PC-9 (cell line): ENCODE results near the gene CASQ1. TPM values are rescaled to one million over a fixed set of nuclear protein-coding genes. Genes with fewer than 3 reads are reported as not detected.

Experiments
- BruUV-seq: library from RNA; stranded (reverse); fragments of 400-500 nt; replicated peaks from 2 replicates; lab custom pipeline; 2021; lab: Mats Ljungman, UMichigan
- CTCF ChIA-PET: fragments of 300-600 bp; sonication (Branson Sonifier 250); formaldehyde crosslinking; loops from one replicate; lab custom pipeline; 2022; ENCODE audit warnings: antibody characterized with exemption; lab: Charles Lee
- POLR2A ChIA-PET: fragments of 300-600 bp; sonication (Branson Sonifier 250); formaldehyde crosslinking; loops from one replicate; lab custom pipeline; 2022; ENCODE audit warnings: antibody characterized with exemption; ENCODE audit not compliant: unreplicated experiment; lab: Charles Lee
- DNase-seq, 2 experiments: peaks; one replicate each; pipeline versions ENCODE4 v3.0.0 to v3.0.0-alpha.2; 2015 to 2022; ENCODE audit warnings: mixed read lengths in 1 of 2
- H2AFZ ChIP-seq: fragments of 200-600 bp; sonication (generic); 2 replicates; pipeline ENCODE4 v1.8.1; 2017; ENCODE audit warnings: antibody characterized with exemption
- H3F3A ChIP-seq: fragments of 200-600 bp; sonication (generic); 2 replicates; pipeline ENCODE4 v1.8.1; 2017; ENCODE audit warnings: antibody characterized with exemption, mild to moderate bottlenecking, low read depth; ENCODE audit not compliant: insufficient read depth
- H3K27ac ChIP-seq: fragments of 200-600 bp; sonication (generic); 2 replicates; pipeline ENCODE4 v1.6.1; 2016; ENCODE audit warnings: mixed run types
- H3K27me3 ChIP-seq: fragments of 200-600 bp; sonication (generic); 2 replicates; pipeline ENCODE4 v1.6.1; 2016; ENCODE audit warnings: low read depth, mixed run types; ENCODE audit not compliant: insufficient read depth
- H3K36me3 ChIP-seq: fragments of 200-600 bp; sonication (generic); 2 replicates; pipeline ENCODE4 v1.6.1; 2016; ENCODE audit warnings: low read depth, mixed run types
- H3K4me1 ChIP-seq: fragments of 200-600 bp; sonication (generic); replicated peaks from 2 replicates; pipeline ENCODE4 v1.6.1; 2016; ENCODE audit warnings: mixed run types; ENCODE audit not compliant: insufficient read depth
- H3K4me2 ChIP-seq: fragments of 200-600 bp; sonication (generic); 2 replicates; pipeline ENCODE4 v1.6.1; 2017; ENCODE audit warnings: mixed run types
- H3K4me3 ChIP-seq: fragments of 200-600 bp; sonication (generic); 2 replicates; pipeline ENCODE4 v1.6.1; 2016; ENCODE audit warnings: mixed run types
- H3K79me2 ChIP-seq: fragments of 200-600 bp; sonication (generic); 2 replicates; pipeline ENCODE4 v1.6.1; 2017; ENCODE audit warnings: low read depth, mixed run types
- H3K9me2 ChIP-seq: fragments of 200-600 bp; sonication (generic); 2 replicates; pipeline ENCODE4 v1.8.1; 2017; ENCODE audit warnings: mild to moderate bottlenecking; ENCODE audit not compliant: insufficient read depth
- H3K9me3 ChIP-seq: fragments of 200-600 bp; sonication (generic); 2 replicates; pipeline ENCODE4 v1.8.1; 2016; ENCODE audit warnings: low read depth; ENCODE audit not compliant: insufficient read depth
- H4K20me1 ChIP-seq: fragments of 200-600 bp; sonication (generic); 2 replicates; pipeline ENCODE4 v1.8.1; 2017; ENCODE audit not compliant: insufficient read depth
- EZH2 ChIP-seq: fragments of 200-600 bp; sonication (generic); IDR thresholded peaks from 2 replicates; pipeline ENCODE4 v1.8.0; 2017; ENCODE audit warnings: antibody characterized with exemption, low read depth
- intact Hi-C: fragments of 100-400 bp; cut with micrococcal nuclease; formaldehyde crosslinking; loops from one replicate; pipeline ENCODE4 v1.10.0; 2022; ENCODE audit not compliant: unreplicated experiment
- total RNA-seq: library from RNA; stranded (reverse); gene quantifications from 2 replicates; pipeline ENCODE4 v1.2.3, GENCODE V29; 2021
- TF ChIP-seq, protein P1 (sequence below): fragments of 200-600 bp; sonication (generic); conservative IDR thresholded peaks from 2 replicates; pipeline ENCODE4 v1.6.1; 2017; ENCODE audit warnings: mixed run types, antibody characterized with exemption, mild to moderate bottlenecking, moderate library complexity

The CASQ1 gene
- total RNA-seq, 1 experiment from 2014 or later: not detected

DNA sequence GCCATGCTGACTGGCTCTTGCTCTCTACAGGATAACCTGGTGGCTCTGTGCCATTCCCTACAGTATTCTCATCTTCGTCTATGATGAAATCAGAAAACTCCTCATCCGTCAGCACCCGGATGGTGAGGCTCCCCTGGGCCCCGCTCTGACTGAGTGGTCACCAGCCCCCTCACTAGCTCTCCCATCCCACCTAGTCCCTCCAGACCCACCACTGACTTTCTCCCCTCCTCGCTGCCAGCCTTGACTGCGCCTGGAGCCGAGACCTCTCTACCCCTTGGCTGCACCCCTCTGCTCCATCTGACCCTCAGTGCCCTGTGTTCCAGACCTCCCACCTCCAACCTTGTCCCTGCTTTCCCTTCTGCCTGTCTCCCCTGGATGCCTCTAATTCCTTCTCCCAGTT, 4.1 kb upstream of the CASQ1 start:
- TF ChIP-seq, protein P1, sequence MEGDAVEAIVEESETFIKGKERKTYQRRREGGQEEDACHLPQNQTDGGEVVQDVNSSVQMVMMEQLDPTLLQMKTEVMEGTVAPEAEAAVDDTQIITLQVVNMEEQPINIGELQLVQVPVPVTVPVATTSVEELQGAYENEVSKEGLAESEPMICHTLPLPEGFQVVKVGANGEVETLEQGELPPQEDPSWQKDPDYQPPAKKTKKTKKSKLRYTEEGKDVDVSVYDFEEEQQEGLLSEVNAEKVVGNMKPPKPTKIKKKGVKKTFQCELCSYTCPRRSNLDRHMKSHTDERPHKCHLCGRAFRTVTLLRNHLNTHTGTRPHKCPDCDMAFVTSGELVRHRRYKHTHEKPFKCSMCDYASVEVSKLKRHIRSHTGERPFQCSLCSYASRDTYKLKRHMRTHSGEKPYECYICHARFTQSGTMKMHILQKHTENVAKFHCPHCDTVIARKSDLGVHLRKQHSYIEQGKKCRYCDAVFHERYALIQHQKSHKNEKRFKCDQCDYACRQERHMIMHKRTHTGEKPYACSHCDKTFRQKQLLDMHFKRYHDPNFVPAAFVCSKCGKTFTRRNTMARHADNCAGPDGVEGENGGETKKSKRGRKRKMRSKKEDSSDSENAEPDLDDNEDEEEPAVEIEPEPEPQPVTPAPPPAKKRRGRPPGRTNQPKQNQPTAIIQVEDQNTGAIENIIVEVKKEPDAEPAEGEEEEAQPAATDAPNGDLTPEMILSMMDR: no peak
- TF ChIP-seq EZH2: no peak
- Histone ChIP-seq H2AFZ (no peak overlapping the region), H3K9me3 (no peaks in the 10 kb centered on the region), H3K79me2 (no peaks in the 10 kb centered on the region), H3K4me3 (no peak overlapping the region), H4K20me1 (no peaks in the 10 kb centered on the region), H3K27ac (no peak overlapping the region), H3K27me3 (no peaks in the 10 kb centered on the region), H3K4me1 (no peaks in the 10 kb centered on the region), H3K9me2 (no peaks in the 10 kb centered on the region), H3K36me3 (no peaks in the 10 kb centered on the region), H3K4me2 (no peak overlapping the region), H3F3A (no peaks in the 10 kb centered on the region)
- POLR2A ChIA-PET: no interaction called here
- no peak for DNase-seq
- CTCF ChIA-PET: no interaction called here
- no TSS peak for BruUV-seq
- intact Hi-C loops: no loop called here

DNA sequence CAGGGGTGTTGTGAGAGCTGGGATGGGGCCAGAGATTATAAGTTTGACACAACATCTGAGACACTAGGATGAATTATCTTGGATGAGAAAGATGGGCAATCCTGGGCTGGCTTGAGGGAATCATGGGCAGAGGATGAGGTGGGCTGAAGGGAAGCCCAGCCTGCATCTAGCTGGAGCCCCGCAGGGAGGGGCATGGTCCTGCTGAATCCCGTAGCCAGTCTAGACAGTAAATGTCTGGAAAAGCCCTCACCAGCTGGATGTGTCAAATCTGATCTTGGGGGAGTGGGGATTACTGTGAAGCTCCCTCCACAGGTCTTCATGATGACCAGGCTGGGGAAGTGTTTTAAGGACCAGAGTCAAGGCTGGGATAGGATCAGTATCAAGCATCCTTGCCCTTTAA, 3.6 kb upstream of the CASQ1 start:
- H3K9me3 ChIP-seq: no peaks in the 10 kb centered on the region

DNA sequence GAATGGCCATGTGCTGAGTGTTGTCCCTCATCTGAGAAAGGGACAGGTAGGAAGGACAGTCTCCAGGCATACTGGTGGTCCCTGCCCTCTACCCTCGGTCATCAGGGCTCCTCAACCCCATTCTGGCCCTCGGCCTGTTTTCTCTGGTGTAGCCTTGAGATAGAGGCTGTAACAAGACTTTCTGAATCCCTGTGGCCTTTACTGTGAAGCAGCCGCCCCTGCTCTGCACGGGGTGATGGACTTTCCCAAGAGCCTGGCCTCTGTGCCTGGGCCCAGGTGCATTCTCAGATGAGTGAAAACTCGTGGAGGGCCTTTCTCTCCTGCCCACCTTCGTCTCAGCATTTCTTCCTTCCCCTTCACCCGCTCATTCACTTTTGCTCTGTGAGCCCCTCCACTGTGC, 3.0 kb upstream of the CASQ1 start:
- Histone ChIP-seq H2AFZ (no peak overlapping the region), H3K4me1 (no peaks in the 10 kb centered on the region), H3K27me3 (no peaks in the 10 kb centered on the region), H3K4me3 (no peak overlapping the region), H3K27ac (no peak overlapping the region), H3K9me2 (no peaks in the 10 kb centered on the region), H3F3A (no peaks in the 10 kb centered on the region), H3K79me2 (no peaks in the 10 kb centered on the region), H3K9me3 (no peaks in the 10 kb centered on the region), H3K4me2 (no peak overlapping the region), H4K20me1 (no peaks in the 10 kb centered on the region), H3K36me3 (no peaks in the 10 kb centered on the region)
- ChIA-PET POLR2A (no interaction called here), CTCF (no interaction called here)
- intact Hi-C loops: no loop called here
- TF ChIP-seq EZH2: no peak
- TF ChIP-seq, protein P1: no peak
- BruUV-seq: no TSS peak
- DNase-seq: no peak

More for the DNA sequence above, 3.6 kb upstream of the CASQ1 start:
- BruUV-seq: no TSS peak
- intact Hi-C loops: no loop called here
- H3F3A ChIP-seq: no peaks in the 10 kb centered on the region
- no peak overlapping the region for H3K27ac ChIP-seq
- DNase-seq: no peak
- H3K36me3 ChIP-seq: no peaks in the 10 kb centered on the region
- no peaks in the 10 kb centered on the region for H3K27me3 ChIP-seq
- H3K4me3 ChIP-seq: no peak overlapping the region
- no peaks in the 10 kb centered on the region for H3K9me2 ChIP-seq
- H2AFZ ChIP-seq: no peak overlapping the region
- ChIA-PET CTCF (no interaction called here), POLR2A (no interaction called here)
- no peaks in the 10 kb centered on the region for H4K20me1 ChIP-seq
- no peaks in the 10 kb centered on the region for H3K79me2 ChIP-seq
- H3K4me2 ChIP-seq: no peak overlapping the region
- no peaks in the 10 kb centered on the region for H3K4me1 ChIP-seq
- TF ChIP-seq, protein P1: no peak
- no peak for TF ChIP-seq EZH2
